HG02970 (cell line): ENCODE data around the gene LYZL2.
"Not testable (repeated sequence)": the region's sequence is repeated elsewhere in the genome, so short reads cannot be mapped to it uniquely, and the experiment has no call there.

Experiments used
- ATAC-seq: cut with Tn5 transposase; IDR thresholded peaks from one replicate; pipeline ENCODE4 v1.9.1; 2021; ENCODE audit warnings: mild to moderate bottlenecking, moderate library complexity, moderate number of reproducible peaks; ENCODE audit not compliant: unreplicated experiment, low FRiP score

Gene LYZL2

GRCh38 chr10:30639946-30640786, 10.6 kb upstream of the LYZL2 start:
- ATAC-seq, result no peak

- ATAC-seq, result no peak
Measured at GRCh38 chr10:30637881-30638467, 8.4 kb upstream of the LYZL2 start.

- ATAC-seq, result no peak
Measured at GRCh38 chr10:30631188-30631587, 1.6 kb upstream of the LYZL2 start.

GRCh38 chr10:30630571-30630970, 1.0 kb upstream of the LYZL2 start:
- ATAC-seq, result no peak

- ATAC-seq, result not testable (repeated sequence)
Measured at GRCh38 chr10:30628576-30628975, 977 bp downstream of the LYZL2 start.

GRCh38 chr10:30626837-30627236, 2.7 kb downstream of the LYZL2 start:
- not testable (repeated sequence) for ATAC-seq

- not testable (repeated sequence) for ATAC-seq
Measured at GRCh38 chr10:30626196-30626595, 3.4 kb downstream of the LYZL2 start.

- no peak for ATAC-seq
Measured at GRCh38 chr10:30625080-30625479, 4.5 kb downstream of the LYZL2 start.

GRCh38 chr10:30619966-30620365, 9.6 kb downstream of the LYZL2 start:
- no peak for ATAC-seq

- ATAC-seq, result no peak
Measured at GRCh38 chr10:30617070-30617469, 12.5 kb downstream of the LYZL2 start.

GRCh38 chr10:30611041-30611440, 18.5 kb downstream of the LYZL2 start:
- not testable (repeated sequence) for ATAC-seq

- ATAC-seq, result no peak
Measured at GRCh38 chr10:30607814-30608213, 21.7 kb downstream of the LYZL2 start.

- ATAC-seq, result no peak
Measured at GRCh38 chr10:30606313-30606712, 23.2 kb downstream of the LYZL2 start.

- not testable (repeated sequence) for ATAC-seq
Measured at GRCh38 chr10:30605341-30606121, 24.0 kb downstream of the LYZL2 start.

GRCh38 chr10:30603589-30603988, 26.0 kb downstream of the LYZL2 start:
- ATAC-seq, result no peak

- no peak for ATAC-seq
Measured at GRCh38 chr10:30602747-30603146, 26.8 kb downstream of the LYZL2 start.

- ATAC-seq, result no peak
Measured at GRCh38 chr10:30600005-30600404, 29.5 kb downstream of the LYZL2 start.

- no peak for ATAC-seq
Measured at GRCh38 chr10:30598105-30598776, 31.3 kb downstream of the LYZL2 start.

- not testable (repeated sequence) for ATAC-seq
Measured at GRCh38 chr10:30597433-30597824, 32.1 kb downstream of the LYZL2 start.
